Calu3 (cell line): ENCODE results near the gene SLC26A5. TPM values are rescaled to one million over a fixed set of nuclear protein-coding genes. Genes with fewer than 3 reads are reported as not detected.

ENCODE experiments used
- BruUV-seq: library from RNA; stranded (reverse); fragments of 400-500 nt; replicated peaks from 2 replicates; lab custom pipeline; 2021; lab: Mats Ljungman, UMichigan
- CTCF ChIA-PET: fragments of 300-600 bp; sonication (Branson Sonifier 250); formaldehyde crosslinking; loops from one replicate; lab custom pipeline; 2022; ENCODE audit warnings: antibody characterized with exemption; lab: Charles Lee
- DNase-seq: peaks from one replicate; pipeline ENCODE4 v3.0.0; 2022
- H3K27ac Mint-ChIP-seq: one replicate; pipeline ENCODE4 v1.8.0; 2022; ENCODE audit warnings: mixed read lengths; ENCODE audit not compliant: unreplicated experiment
- H3K27me3 Mint-ChIP-seq: one replicate; pipeline ENCODE4 v1.8.0; 2022; ENCODE audit warnings: mixed read lengths; ENCODE audit not compliant: unreplicated experiment
- H3K36me3 Mint-ChIP-seq: one replicate; pipeline ENCODE4 v1.8.0; 2022; ENCODE audit warnings: mild to moderate bottlenecking, moderate library complexity, mixed read lengths; ENCODE audit not compliant: insufficient read depth, unreplicated experiment
- H3K4me1 Mint-ChIP-seq: one replicate; pipeline ENCODE4 v1.8.0; 2022; ENCODE audit warnings: mild to moderate bottlenecking, low read depth, mixed read lengths; ENCODE audit not compliant: unreplicated experiment
- H3K4me3 Mint-ChIP-seq: one replicate; pipeline ENCODE4 v1.8.0; 2022; ENCODE audit warnings: mild to moderate bottlenecking, low read depth, moderate library complexity, mixed read lengths; ENCODE audit not compliant: unreplicated experiment
- H3K9me3 Mint-ChIP-seq: one replicate; pipeline ENCODE4 v1.8.0; 2022; ENCODE audit warnings: low read depth, mixed read lengths; ENCODE audit not compliant: unreplicated experiment
- intact Hi-C: fragments of 100-400 bp; cut with micrococcal nuclease; formaldehyde crosslinking; loops from one replicate; pipeline ENCODE4 v1.10.0; 2022; ENCODE audit not compliant: unreplicated experiment
- total RNA-seq: library from RNA; stranded (reverse); gene quantifications from 2 replicates; pipeline ENCODE4 v1.2.3, GENCODE V29; 2022
- TF ChIP-seq, protein P1 (sequence below): fragments of 200-600 bp; IDR thresholded peaks from one replicate; pipeline ENCODE4 v1.8.0; 2022; ENCODE audit warnings: antibody characterized with exemption; ENCODE audit not compliant: unreplicated experiment

Gene SLC26A5
- total RNA-seq, 1 experiment from 2014 or later: not detected

DNA sequence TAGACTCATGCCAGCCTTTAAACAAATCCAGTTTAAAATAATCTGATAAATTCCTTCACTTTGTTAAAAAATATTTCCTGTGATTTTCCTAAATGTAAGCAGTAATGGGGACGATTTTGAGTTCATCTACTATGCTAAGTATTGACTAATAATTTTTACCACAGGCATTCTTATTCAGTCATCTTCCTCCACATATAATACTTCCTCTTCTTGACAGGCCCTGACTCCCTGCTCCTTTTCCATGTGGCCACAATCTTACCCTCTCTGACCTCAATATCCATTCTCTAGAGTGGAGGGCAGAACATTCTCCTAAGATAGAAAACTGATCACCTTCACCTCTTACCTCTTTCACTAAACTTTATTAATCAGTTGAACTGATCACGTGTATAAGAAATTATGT is 109.2 kb downstream of the SLC26A5 start:
- TF ChIP-seq, protein P1, sequence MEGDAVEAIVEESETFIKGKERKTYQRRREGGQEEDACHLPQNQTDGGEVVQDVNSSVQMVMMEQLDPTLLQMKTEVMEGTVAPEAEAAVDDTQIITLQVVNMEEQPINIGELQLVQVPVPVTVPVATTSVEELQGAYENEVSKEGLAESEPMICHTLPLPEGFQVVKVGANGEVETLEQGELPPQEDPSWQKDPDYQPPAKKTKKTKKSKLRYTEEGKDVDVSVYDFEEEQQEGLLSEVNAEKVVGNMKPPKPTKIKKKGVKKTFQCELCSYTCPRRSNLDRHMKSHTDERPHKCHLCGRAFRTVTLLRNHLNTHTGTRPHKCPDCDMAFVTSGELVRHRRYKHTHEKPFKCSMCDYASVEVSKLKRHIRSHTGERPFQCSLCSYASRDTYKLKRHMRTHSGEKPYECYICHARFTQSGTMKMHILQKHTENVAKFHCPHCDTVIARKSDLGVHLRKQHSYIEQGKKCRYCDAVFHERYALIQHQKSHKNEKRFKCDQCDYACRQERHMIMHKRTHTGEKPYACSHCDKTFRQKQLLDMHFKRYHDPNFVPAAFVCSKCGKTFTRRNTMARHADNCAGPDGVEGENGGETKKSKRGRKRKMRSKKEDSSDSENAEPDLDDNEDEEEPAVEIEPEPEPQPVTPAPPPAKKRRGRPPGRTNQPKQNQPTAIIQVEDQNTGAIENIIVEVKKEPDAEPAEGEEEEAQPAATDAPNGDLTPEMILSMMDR: no peak
- intact Hi-C loops: no loop called here
- DNase-seq: no peak
- Mint-ChIP-seq H3K27ac (no peak overlapping the region), H3K4me3 (no peak overlapping the region), H3K4me1 (peaks cover 9% of the 10 kb centered on the region), H3K36me3 (peaks cover 22% of the 10 kb centered on the region), H3K27me3 (no peaks in the 10 kb centered on the region), H3K9me3 (no peaks in the 10 kb centered on the region)
- no TSS peak for BruUV-seq
- CTCF ChIA-PET: no interaction called here

DNA sequence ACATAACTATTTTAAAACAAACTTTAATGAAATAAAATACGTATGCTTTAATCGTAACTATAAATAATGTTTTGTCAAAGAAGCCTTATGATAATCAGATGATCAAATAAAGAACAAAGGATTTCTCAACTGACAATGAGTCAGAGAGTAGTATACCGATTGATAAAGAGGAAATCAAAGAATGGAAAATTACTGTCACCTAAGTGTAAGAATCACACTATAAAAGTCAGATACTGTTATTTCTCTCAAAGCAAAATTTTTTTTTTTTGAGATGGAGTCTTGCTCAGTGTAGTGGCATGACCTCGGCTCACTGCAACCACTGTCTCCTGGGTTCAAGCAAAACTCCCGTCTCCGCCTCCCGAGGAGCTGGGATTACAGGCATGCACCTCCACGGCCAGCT is 120.3 kb downstream of the SLC26A5 start:
- no peak overlapping the region for H3K27ac Mint-ChIP-seq
- intact Hi-C loops: no loop called here
- CTCF ChIA-PET: no interaction called here

More for the DNA sequence above, 120.3 kb downstream of the SLC26A5 start:
- Mint-ChIP-seq H3K36me3 (peaks cover 35% of the 10 kb centered on the region), H3K9me3 (no peaks in the 10 kb centered on the region), H3K27me3 (no peaks in the 10 kb centered on the region), H3K4me1 (no peaks in the 10 kb centered on the region), H3K4me3 (no peak overlapping the region)
- BruUV-seq: no TSS peak
- no peak for DNase-seq
- TF ChIP-seq, protein P1: no peak

Other genes starting within 250 kb of the SLC26A5 start
- 34.2 and 34.4 TPM in 2 replicates for gene PMPCB, start 148.8 kb downstream of the SLC26A5 start, total RNA-seq
- gene DNAJC2, start 101.4 kb downstream of the SLC26A5 start, total RNA-seq: 33.3 and 33.8 TPM in 2 replicates
- gene PSMC2, start 98.6 kb downstream of the SLC26A5 start, total RNA-seq: 105 and 114 TPM in 2 replicates